ENCODE results near the gene MED13L.

The MED13L gene

DNA sequence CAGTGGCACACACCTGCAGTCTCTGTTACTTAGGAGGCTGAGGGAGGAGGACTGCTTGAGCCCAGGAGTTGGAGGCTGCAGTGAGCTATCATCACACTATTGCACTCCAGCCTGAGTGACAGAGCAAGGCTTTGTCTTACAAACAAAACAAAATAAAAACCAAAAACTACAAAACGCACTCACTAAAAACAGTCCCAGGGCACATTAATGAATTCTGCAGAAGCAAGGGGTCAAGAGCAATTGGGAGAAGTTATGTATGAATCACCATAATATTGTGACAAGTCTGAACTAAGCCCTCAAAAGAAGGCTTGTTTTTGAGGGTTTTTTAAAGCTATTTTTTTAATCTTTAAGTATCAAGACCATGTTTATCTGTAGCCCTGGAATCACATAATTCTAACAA, 201.1 kb downstream of the MED13L start:
- no peak for DNase-seq

DNA sequence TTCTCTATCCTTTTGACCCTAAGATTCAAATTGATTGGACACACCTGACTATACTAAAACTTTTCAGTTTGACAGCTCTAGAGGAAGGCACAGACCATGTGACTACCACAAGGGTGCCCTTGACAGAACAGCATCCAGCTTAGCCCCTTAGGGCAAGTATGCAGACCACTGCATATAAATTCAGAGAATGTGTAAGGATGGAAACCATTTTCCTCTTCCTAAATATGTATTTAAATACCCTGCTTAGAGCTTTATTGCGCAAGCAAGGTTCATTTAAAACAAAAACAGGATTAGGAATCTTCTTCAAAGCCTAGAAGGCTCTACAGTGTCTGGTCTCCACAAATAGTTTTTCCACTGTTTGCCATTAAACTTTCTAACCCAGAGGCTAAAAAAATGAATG, 202.8 kb downstream of the MED13L start:
- DNase-seq: no peak

GRCh38 chr12:116071555-116072230, 205.8 kb downstream of the MED13L start:
- peak; percentile 71 for DNase-seq

DNA sequence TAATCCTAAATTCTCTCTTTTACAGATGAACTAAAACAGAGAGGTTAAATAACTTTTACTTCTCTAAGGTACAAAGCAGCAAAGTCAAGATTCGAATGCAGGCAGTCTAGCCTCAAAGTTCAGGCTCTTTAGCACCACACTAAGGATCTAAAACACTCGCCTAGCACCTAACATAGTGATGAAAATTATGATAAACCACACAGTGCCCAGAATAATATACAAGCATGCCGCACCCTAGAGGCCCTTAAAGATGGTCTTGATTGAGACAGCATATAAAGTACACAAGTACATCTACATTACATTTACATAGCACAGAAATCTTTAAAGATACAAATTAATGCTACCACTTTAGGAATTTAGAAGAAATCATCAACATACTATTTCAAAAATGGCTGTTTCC, 207.0 kb downstream of the MED13L start:
- no peak for DNase-seq

DNA sequence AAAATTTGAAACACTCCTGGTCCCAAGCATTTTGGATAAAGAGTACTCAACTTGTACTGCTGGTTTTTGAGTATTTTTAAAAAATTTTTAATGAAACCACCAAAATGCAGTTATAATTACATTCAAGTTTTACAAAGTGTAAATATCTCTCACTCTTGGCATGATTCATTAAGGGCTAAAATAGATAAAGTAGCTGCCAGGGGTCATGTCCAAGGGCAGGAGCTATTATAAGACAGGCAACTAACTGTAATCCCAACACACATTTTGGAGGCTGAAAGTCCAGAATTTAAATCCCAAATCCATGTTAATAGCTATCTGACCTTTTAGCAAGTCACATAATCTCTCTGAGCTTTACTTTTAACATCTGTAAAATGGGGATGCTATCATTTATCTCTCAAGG, 207.6 kb downstream of the MED13L start:
- no peak for DNase-seq

GRCh38 chr12:116068853-116069252, 208.6 kb downstream of the MED13L start:
- no peak for DNase-seq

GRCh38 chr12:116068371-116068770, 209.1 kb downstream of the MED13L start:
- DNase-seq: no peak

DNA sequence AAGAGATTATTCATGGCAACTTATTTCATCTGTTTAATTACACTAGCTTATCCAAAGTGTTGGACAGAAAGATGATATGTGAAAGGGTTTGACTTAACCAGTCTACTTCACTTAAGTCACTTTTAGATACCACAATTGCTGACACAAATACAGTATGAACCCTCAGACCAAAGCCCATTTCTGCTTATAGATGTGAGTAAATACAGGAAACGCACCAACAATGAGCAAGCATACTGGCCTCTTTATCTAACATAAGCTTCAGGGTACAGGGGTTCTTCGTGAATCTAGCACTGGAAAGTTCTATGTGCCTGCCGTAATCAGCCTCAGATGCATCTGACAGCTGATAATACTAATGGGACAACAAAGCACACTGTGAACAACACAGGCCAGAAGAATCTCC, 209.6 kb downstream of the MED13L start:
- DNase-seq: no peak

DNA sequence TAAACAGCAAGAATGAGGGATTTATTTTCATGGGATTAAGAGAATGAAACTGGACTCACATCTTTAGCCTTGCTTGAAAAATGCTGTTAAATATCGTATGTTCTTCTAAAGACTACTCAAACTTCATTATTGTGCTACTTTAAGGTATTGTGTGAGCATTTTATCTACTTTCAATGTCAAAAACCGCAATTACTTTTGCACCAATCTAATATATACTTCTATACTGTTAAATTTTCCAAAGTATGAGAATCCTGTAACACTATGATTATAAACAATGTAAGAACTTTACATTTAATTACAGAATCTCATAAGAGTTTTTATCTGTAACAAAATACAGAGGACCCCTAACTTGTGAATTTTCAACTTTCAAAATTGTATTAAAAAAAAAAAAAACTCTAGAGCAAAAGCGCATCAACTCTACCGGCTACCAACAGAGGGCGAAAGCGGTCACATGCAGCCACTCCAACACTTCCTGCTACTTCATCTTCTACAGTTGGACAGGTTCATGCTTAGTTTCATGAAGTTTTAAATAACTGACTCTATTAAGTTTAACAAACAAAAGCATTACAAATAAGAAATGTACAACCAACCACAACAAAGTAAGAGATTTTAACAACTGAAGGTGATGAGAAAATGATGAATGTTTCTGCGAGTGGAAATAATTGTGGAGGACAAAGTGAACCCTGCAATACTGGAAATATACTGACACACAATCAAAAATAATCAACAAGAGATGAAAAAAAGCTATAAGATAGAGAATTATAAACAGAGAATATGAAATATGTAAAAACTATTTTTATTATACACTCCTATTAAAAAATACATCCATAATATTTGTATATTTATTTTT, 210.9 kb downstream of the MED13L start:
- peak in 1 of 2 donors; percentile 62 for DNase-seq

GRCh38 chr12:116065606-116066005, 211.9 kb downstream of the MED13L start:
- no peak for DNase-seq

DNA sequence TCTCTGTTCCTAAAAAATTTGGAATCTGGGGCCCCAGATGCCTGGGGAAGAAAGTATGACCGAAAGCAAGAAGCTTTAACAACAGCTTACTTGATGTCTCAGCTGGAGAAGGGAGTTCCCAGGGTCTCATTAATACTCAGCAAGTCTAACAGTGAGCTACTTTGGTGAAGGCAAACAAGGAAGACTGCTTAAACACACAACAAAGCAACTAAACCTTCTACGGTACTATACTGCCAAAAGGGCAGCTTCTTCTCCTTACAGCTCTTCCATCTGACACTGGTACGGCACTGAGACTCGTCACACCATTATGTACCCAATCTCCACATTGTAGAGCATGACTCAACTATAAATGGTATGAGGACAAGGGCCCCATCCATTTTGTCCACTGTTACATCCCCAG, 213.0 kb downstream of the MED13L start:
- no peak for DNase-seq

DNA sequence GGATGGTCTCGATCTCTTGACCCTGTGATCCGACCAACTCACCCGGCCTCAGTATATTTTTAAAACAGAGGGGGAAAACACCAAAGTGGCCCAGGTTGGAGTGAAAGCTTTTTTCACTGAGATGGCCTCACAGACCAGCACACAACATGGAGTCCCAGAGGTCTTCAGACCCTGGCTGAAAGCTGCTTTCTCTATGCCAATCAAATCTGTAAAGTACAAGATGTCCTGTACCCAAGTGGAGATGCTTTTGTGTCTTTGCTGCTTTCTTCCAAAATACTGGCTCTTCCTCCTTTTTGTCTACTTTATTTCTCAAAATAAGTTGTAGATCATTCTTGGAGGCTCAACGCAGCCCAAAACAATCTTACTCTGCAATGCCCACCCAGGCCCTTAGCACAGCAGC, 214.8 kb downstream of the MED13L start:
- DNase-seq: no peak

GRCh38 chr12:116060764-116061163, 216.7 kb downstream of the MED13L start:
- peak; percentile 77 to 78 for DNase-seq

- no peak for DNase-seq
These were observed 217.6 kb downstream of the MED13L start for GRCh38 chr12:116059904-116060303.

DNA sequence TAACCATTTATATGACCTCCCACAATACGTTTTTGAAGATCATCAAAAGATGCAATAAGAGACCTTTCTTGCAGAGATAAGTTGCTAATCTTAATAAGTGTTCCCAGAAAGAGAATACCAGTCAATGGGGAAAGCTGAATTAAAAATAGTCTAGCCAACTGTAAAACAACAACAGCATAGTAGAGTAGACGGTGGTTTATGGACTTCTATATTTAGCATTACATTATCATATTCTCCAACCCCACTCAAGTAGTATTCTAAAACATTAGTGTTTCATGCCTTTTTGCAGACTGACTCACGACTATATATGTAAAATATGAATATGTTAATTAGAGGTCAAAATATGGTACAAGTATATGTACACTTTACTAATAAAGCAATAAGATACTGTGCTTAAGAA, 218.9 kb downstream of the MED13L start:
- DNase-seq: no peak

DNA sequence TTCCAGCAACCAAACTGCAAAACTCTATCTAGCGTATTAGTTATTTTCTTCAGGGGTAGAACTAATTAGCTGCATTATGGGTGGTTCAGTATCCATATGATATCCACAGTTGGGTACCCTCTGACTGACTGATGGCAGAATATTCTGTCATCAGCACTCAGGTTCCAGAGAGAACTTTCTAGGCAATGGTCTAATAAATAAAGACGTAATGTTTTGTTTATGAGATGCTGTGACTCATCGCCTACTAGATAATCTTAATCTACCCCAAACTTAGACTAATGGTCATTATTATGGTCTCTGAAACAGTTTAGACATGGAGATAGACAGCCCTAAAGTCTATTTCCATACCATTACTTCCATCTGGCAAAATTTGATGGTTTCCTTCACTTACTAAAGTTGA, 220.1 kb downstream of the MED13L start:
- no peak for DNase-seq

GRCh38 chr12:116055895-116056607, 221.4 kb downstream of the MED13L start:
- DNase-seq: no peak

DNA sequence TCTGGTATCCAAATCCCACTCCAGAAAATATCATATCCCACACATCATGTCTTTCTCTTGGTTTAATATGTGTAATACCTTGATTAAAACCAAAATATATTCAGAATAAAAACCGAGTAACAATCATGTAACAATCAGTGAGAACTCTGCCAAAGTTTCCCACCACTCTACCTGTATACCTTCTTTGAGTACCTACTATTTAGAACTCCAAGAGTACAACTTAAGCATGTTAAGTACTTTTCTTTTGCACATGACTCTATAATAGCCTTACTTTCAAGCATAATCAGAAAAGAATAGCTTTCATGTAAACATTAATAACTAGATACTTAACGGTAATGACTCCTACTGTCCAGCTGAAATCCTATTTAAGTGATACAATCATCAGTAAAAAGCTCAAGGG, 223.2 kb downstream of the MED13L start:
- no peak for DNase-seq

- DNase-seq: peak; percentile 73 to 81
These were observed 223.9 kb downstream of the MED13L start for GRCh38 chr12:116053479-116054200.

DNA sequence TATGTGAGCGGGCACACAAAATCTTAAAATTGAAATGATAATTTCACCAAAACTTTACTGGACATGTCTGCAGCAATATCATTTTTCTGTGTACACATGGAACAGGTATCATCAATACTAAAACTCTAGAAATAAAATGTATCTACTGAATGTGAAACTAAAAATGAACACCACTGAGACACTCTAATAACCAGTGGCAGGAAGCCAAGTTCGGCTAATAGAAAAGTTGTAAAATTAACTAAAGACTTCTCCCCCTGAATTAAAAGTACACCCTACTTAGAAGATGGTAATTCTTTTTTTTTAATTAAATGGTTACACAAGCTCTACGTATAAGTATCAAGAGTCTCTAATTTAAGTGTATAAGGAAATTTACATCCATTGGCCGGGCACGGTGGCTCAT, 227.2 kb downstream of the MED13L start:
- DNase-seq: no peak

- peak in 1 of 2 donors; percentile 34 for DNase-seq
These were observed 228.6 kb downstream of the MED13L start for GRCh38 chr12:116048879-116049278.

DNA sequence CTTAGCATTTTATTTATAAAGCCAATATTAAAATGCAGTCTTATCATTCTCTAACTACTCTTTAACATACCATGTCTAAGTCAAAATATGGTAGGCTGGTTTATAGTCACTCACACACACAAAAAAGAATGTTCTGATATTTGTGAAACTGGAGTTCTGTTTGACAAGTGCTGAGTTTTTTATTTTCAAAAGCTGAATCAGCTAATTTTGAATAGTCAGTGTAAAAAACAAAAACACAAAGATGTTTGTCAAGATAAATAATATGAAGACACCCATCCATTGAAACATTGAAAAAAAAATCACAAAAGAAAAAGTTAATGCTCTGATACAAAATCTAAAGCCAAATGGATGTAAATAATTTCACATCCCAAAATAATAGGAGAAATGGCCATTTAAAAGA, 231.5 kb downstream of the MED13L start:
- DNase-seq: no peak

DNA sequence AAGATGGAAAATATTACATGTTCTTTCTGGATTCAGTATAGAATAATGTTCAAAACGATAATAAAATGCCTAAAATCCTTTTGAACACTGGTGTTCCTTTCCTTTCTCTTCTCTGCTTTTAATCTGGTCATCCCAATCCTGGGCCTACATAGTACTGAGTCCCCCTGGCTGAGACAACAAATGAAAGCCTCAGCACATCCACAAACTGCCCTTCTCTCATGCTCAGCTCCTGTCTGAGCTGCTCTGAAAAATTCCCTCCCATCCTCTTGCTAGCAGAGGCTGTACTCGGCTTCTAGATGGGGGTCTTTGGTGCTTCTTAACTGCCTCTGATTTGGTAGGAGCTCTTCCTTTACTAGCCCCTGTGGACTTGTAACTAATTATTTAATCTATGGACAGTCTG, 232.3 kb downstream of the MED13L start:
- DNase-seq: no peak

Measured in inflammatory macrophage treated with lipopolysaccharide for 1 hour (primary cell).